ENCODE results near the gene SDHA. TPM values are rescaled to one million over a fixed set of nuclear protein-coding genes. Genes with fewer than 3 reads are reported as not detected.

SDHA gene
- total RNA-seq, 1 donor from 2014 or later: 130 TPM

DNA sequence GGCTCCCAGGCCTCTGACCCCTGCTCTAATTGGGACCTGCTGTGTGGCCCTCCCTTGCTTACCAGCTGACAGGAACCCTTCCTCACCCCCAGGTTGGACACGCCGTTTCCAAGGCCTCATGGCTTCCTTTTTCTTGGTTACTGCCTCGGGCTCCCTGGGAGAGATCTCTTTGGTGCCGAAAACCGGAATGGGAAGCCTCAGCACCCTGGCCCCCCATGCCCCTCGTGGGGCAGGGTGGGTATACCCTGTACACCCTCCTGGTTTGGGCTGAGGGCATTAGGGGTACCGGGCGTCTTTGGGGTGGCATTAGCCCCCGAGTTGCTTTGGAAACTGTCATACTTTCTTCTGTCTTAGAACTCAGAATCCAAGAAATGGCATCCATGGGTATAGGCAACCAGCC lies 37.0 kb upstream of the SDHA start:
- DNase-seq (ENCODE audit: extremely low spot score, unreplicated experiment): no peak
- H3K36me3 Mint-ChIP-seq (ENCODE audit: unreplicated experiment): no peaks in the 10 kb centered on the region

DNA sequence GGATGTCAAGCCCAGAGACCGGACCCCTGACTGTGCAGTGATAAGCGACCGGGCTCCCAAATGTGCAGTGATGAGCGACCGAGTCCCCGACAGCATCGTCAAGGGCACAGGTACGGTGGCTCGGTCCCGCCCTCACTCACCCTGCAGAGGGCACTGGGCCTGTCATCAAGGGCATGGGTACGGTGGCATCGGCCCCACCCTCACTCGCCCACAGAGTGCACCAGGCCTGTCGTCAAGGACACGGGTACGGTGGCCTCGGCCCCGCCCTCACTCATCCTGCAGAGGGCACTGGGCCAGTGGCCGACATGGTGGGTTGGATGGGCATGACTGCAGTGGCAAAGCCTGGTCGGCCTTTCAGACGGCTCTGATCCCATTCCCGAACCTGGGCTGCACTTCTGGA lies 36.6 kb upstream of the SDHA start:
- TF ChIP-seq, protein P1, sequence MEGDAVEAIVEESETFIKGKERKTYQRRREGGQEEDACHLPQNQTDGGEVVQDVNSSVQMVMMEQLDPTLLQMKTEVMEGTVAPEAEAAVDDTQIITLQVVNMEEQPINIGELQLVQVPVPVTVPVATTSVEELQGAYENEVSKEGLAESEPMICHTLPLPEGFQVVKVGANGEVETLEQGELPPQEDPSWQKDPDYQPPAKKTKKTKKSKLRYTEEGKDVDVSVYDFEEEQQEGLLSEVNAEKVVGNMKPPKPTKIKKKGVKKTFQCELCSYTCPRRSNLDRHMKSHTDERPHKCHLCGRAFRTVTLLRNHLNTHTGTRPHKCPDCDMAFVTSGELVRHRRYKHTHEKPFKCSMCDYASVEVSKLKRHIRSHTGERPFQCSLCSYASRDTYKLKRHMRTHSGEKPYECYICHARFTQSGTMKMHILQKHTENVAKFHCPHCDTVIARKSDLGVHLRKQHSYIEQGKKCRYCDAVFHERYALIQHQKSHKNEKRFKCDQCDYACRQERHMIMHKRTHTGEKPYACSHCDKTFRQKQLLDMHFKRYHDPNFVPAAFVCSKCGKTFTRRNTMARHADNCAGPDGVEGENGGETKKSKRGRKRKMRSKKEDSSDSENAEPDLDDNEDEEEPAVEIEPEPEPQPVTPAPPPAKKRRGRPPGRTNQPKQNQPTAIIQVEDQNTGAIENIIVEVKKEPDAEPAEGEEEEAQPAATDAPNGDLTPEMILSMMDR (IDR thresholded peaks at IDR 0.05): no peak
- Mint-ChIP-seq H3K4me3 (ENCODE audit: unreplicated experiment) (no peak overlapping the region), H3K36me3 (ENCODE audit: unreplicated experiment) (no peaks in the 10 kb centered on the region), H3K27ac (ENCODE audit: unreplicated experiment) (no peak overlapping the region), H3K27me3 (ENCODE audit: unreplicated experiment) (peaks cover 17% of the 10 kb centered on the region), H3K4me1 (ENCODE audit: unreplicated experiment) (peaks cover 15% of the 10 kb centered on the region), H3K9me3 (ENCODE audit: unreplicated experiment) (no peaks in the 10 kb centered on the region)
- DNase-seq (ENCODE audit: extremely low spot score, unreplicated experiment): no peak

More for the DNA sequence above, 37.0 kb upstream of the SDHA start:
- no peak overlapping the region for H3K27ac Mint-ChIP-seq (ENCODE audit: unreplicated experiment)
- TF ChIP-seq, protein P1 (IDR thresholded peaks at IDR 0.05): no peak
- H3K27me3 Mint-ChIP-seq (ENCODE audit: unreplicated experiment): peaks cover 17% of the 10 kb centered on the region
- H3K9me3 Mint-ChIP-seq (ENCODE audit: unreplicated experiment): no peaks in the 10 kb centered on the region
- peaks cover 15% of the 10 kb centered on the region for H3K4me1 Mint-ChIP-seq (ENCODE audit: unreplicated experiment)
- no peak overlapping the region for H3K4me3 Mint-ChIP-seq (ENCODE audit: unreplicated experiment)

DNA sequence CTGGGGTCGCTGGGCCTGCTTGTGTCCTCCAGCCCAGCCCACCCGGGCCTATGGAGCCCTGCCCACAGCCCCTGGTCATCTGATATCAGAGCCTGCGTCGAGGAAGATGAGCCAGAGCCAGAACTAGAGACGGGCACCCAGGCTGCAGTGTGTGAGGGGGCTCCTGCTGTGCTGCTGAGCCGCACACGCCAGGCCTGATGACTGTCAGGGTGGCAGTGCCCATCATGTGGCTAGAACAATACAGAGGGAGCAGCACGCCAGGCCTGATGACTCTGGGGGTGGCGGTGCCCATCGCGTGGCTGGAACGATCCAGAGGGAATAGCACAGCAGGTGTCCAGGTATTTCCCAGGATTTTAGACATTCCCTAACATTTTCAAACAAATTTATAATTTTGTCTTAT lies 36.0 kb upstream of the SDHA start:
- Mint-ChIP-seq H3K4me3 (ENCODE audit: unreplicated experiment) (no peak overlapping the region), H3K36me3 (ENCODE audit: unreplicated experiment) (no peaks in the 10 kb centered on the region), H3K27ac (ENCODE audit: unreplicated experiment) (no peak overlapping the region), H3K27me3 (ENCODE audit: unreplicated experiment) (peaks cover 17% of the 10 kb centered on the region), H3K9me3 (ENCODE audit: unreplicated experiment) (no peaks in the 10 kb centered on the region), H3K4me1 (ENCODE audit: unreplicated experiment) (peaks cover 15% of the 10 kb centered on the region)
- TF ChIP-seq, protein P1 (IDR thresholded peaks at IDR 0.05): no peak
- no peak for DNase-seq (ENCODE audit: extremely low spot score, unreplicated experiment)

DNA sequence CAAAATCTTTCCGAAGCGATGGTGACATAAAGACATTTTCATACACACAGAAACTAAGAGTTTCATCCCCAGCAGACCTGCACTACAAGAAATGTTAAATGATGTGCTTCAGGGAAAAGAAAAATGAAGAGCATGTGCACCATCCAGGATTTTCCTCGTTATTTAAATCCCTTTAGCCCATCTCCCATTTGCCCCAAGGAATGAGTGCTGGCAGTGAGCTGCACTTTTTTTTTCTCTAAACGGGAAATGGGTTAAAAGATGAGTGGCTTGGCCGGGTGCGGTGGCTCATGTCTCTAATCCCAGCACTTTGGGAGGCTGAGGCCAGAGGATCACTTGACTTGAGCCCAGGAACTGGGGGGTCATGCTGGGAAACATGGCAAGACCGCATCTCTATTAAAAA lies 33.6 kb upstream of the SDHA start:
- Mint-ChIP-seq H3K4me3 (ENCODE audit: unreplicated experiment) (no peak overlapping the region), H3K36me3 (ENCODE audit: unreplicated experiment) (no peaks in the 10 kb centered on the region), H3K4me1 (ENCODE audit: unreplicated experiment) (peaks cover 22% of the 10 kb centered on the region), H3K9me3 (ENCODE audit: unreplicated experiment) (no peaks in the 10 kb centered on the region), H3K27ac (ENCODE audit: unreplicated experiment) (no peak overlapping the region), H3K27me3 (ENCODE audit: unreplicated experiment) (peaks cover 7% of the 10 kb centered on the region)
- TF ChIP-seq, protein P1 (IDR thresholded peaks at IDR 0.05): no peak
- no peak for DNase-seq (ENCODE audit: extremely low spot score, unreplicated experiment)

DNA sequence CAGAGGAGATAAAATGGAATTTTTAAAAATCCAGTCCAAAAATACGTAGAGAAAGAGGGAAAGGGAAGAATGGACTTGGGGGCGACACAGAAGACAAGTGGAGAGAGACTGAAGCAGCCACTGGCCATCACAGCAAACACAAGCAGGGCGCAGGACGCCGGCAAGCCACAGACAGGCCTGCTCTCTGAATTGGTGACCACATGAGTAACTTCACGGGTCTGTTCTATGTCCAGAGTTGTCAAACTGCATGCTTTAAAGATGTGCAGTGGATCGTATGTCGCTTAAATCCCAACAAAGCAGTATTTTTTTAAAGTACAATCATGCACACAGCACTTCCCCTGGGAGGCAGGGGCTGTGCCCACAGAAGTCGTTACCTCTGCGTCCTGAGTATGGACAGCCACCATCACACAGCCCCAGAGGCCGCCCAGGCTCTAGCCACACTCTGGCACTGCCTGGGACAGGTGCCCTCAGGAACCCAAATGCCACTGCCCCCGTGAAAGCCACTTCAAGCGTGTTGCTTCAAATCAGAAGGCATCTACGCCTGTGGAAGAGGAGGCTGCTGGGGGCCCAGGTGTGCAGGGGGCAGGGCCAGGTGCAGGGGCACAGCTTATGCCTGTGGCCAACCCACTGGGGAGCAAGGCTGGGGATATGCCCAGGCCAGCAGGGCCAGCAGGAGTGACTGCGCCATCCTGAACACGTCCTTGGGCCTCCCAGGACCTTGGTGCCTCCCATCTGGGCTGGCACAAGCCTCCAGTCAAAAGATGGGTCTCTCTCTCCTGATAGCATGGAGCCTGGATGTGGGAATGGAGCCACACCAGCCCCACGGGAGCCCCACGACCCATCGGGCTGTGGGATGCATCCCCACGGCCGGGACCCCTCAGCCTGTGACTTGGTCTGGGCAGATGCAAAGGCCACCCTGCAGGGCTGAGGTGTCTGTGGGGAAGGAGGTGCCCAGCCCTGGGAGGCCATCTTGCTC lies 32.7 kb upstream of the SDHA start:
- no peak overlapping the region for H3K27ac Mint-ChIP-seq (ENCODE audit: unreplicated experiment)
- H3K36me3 Mint-ChIP-seq (ENCODE audit: unreplicated experiment): no peaks in the 10 kb centered on the region
- no peak overlapping the region for H3K4me3 Mint-ChIP-seq (ENCODE audit: unreplicated experiment)
- H3K9me3 Mint-ChIP-seq (ENCODE audit: unreplicated experiment): no peaks in the 10 kb centered on the region
- TF ChIP-seq, protein P1 (IDR thresholded peaks at IDR 0.05): no peak
- DNase-seq (ENCODE audit: extremely low spot score, unreplicated experiment): no peak
- H3K4me1 Mint-ChIP-seq (ENCODE audit: unreplicated experiment): peaks cover 20% of the 10 kb centered on the region
- no peaks in the 10 kb centered on the region for H3K27me3 Mint-ChIP-seq (ENCODE audit: unreplicated experiment)

Data from osteocyte (in vitro differentiated cells).